Body of pancreas (tissue), 4 donors: Measurements from ENCODE around the gene MGAT4B. TPM values are rescaled to one million over a fixed set of nuclear protein-coding genes. Genes with fewer than 3 reads are reported as not detected.

Experiments
- ATAC-seq: fragments of 150-250 bp; one replicate; pipeline ENCODE4 v1.9.1; 2016
- DNase-seq, 4 donors: peaks; one replicate each; pipeline ENCODE4 v3.0.0-alpha.2; 2019
- H3K27ac ChIP-seq, 4 donors: fragments of 200-600 bp; sonication (generic); 1 replicate in 3 of 4; 2 replicates in 1 of 4; pipeline versions ENCODE4 v1.5.1 to v1.6.1; 2016 to 2019; ENCODE audit warnings: mild to moderate bottlenecking in 1 of 4, mixed read lengths in 1 of 4, moderate library complexity in 1 of 4
- H3K27me3 ChIP-seq, 2 donors: fragments of 200-600 bp; sonication (generic); one replicate each; pipeline ENCODE4 v1.6.0; 2016; ENCODE audit warnings: mild to moderate bottlenecking in 1 of 2
- H3K36me3 ChIP-seq, 2 donors: fragments of 200-600 bp; sonication (generic); replicated peaks in 1 of 2; 2 replicates each; pipeline ENCODE4 v1.5.1; 2016; ENCODE audit warnings: low read depth in 2 of 2; ENCODE audit not compliant: insufficient read depth in 1 of 2
- H3K4me1 ChIP-seq: fragments of 200-600 bp; sonication (generic); one replicate; pipeline ENCODE4 v1.6.0; 2016
- H3K4me3 ChIP-seq, 2 donors: fragments of 200-600 bp; sonication (generic); 1 replicate in 1 of 2; 2 replicates in 1 of 2; pipeline ENCODE4 v1.5.1; 2016 to 2019
- H3K9me3 ChIP-seq, 3 donors: fragments of 200-600 bp; sonication (generic); 1 replicate in 2 of 3; 2 replicates in 1 of 3; pipeline ENCODE4 v1.5.1; 2016
- POLR2A ChIP-seq, 3 donors: fragments of 450-650 bp; IDR thresholded peaks; one replicate each; pipeline ENCODE4 v1.6.1; 2016; ENCODE audit warnings: antibody characterized with exemption in 3 of 3, mild to moderate bottlenecking in 2 of 3
- WGBS, 2 donors: methylation state at CpG; one replicate each; pipeline ENCODE4 v1.1.5; 2017; 5-methylcytosine and 5-hydroxymethylcytosine counted together
- intact Hi-C: fragments of 100-400 bp; cut with DNase I; formaldehyde crosslinking; loops from one replicate; pipeline ENCODE4 v1.15.1; 2023
- total RNA-seq, 2 donors: library from RNA; depleted of rRNA; stranded (reverse); fragments of >200 nt; gene quantifications; one replicate each; pipeline ENCODE4 v1.1.0, GENCODE V29; 2016
- TF ChIP-seq, protein P1 (sequence below), 7 experiments: fragments of 450-650 bp in 4 of 7; fragments of 200-600 bp in 3 of 7; sonication (generic) in 3 of 7; IDR thresholded peaks; one replicate each; pipeline ENCODE4 v1.5.1; 2016 to 2019; ENCODE audit warnings: antibody characterized with exemption in 7 of 7

Gene MGAT4B
- total RNA-seq, 2 donors from 2014 or later = 89.0 to 90.0 TPM

DNA sequence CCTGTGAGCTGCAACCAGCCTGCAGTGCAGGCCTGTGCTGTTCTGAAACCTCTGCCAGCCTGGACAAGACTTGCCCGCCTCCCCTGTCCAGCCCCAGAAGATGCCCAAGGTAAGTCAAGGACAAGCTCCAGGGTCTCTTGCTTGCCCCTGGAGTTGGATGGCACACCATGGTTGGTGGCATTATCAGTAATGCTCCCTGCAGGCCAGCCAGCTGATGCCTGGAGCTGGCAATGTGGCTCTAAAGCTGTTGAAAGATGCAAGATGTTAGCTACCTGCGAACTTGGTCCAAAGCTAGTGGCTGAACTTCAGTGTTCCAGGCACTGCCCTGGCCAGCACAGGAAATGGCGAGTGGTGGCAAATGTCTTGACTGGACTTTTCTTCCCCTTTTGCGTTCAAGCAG is 26.8 kb downstream of the MGAT4B start:
- no peak for TF ChIP-seq POLR2A (IDR thresholded peaks at IDR 0.05)
- TF ChIP-seq, protein P1, sequence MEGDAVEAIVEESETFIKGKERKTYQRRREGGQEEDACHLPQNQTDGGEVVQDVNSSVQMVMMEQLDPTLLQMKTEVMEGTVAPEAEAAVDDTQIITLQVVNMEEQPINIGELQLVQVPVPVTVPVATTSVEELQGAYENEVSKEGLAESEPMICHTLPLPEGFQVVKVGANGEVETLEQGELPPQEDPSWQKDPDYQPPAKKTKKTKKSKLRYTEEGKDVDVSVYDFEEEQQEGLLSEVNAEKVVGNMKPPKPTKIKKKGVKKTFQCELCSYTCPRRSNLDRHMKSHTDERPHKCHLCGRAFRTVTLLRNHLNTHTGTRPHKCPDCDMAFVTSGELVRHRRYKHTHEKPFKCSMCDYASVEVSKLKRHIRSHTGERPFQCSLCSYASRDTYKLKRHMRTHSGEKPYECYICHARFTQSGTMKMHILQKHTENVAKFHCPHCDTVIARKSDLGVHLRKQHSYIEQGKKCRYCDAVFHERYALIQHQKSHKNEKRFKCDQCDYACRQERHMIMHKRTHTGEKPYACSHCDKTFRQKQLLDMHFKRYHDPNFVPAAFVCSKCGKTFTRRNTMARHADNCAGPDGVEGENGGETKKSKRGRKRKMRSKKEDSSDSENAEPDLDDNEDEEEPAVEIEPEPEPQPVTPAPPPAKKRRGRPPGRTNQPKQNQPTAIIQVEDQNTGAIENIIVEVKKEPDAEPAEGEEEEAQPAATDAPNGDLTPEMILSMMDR (IDR thresholded peaks at IDR 0.05) = no peak
- no peak for ATAC-seq
- DNase-seq = no peak
- Histone ChIP-seq H3K4me3 (no peak overlapping the region), H3K36me3 (peaks cover 7 to 10% of the 10 kb centered on the region in 2 donors), H3K4me1 (no peaks in the 10 kb centered on the region), H3K9me3 (no peaks in the 10 kb centered on the region), H3K27me3 (no peaks in the 10 kb centered on the region), H3K27ac (no peak overlapping the region)
- 80 to 92% methylated on average over 2 to 4 of the region's 4 CpGs for WGBS, 2 donors
- intact Hi-C loops = no loop called here

DNA sequence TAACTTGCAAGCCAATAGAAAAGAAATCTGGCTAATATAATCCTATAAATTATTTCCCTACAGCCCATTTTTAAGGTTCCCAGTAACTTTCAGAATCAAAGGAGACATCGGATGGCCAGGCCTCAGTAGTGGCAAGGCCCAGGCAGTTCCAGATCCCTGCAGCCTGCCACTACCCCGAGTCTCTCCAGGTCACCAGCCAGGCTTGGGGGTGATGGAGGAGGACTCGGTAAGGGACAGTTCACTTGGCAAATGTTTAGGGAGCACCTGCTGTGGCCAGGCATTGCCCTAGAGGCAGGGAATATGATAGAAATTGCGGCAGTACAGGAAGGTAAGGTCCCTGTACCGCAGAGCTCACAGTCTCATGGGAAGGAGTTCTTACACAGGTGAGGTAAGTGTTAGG is 28.1 kb downstream of the MGAT4B start:
- WGBS, 2 donors = 91 to 95% methylated on average over 5 of the region's 5 CpGs
- intact Hi-C loops = no loop called here

DNA sequence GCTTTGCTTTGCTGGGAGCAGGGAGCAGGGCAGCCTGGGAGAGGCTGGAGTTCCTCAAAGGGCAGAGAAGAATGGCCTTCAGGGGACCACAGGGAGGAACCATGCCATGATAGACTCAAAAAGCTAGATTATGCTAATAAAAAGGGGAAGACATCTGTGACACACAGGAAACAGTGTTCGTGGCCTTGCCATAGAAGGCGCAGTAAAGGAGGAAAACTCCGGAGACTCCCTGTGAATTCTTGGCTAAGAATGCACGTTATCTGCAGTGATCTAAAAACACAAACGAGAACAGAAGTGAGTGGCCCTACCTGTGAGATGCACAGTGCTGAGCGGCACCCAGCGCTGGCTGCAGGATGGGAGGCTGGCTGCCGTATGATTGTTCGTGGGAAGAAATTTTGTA is 28.8 kb downstream of the MGAT4B start:
- H3K27ac ChIP-seq = no peak overlapping the region
- ATAC-seq (no peak), DNase-seq (no peak)
- H3K4me1 ChIP-seq = no peaks in the 10 kb centered on the region
- intact Hi-C loops = no loop called here
- H3K36me3 ChIP-seq = peaks cover 15 to 21% of the 10 kb centered on the region in 2 donors
- 62 to 80% methylated on average over 9 of the region's 9 CpGs for WGBS, 2 donors
- TF ChIP-seq, protein P1 (IDR thresholded peaks at IDR 0.05) = no peak
- no peak for TF ChIP-seq POLR2A (IDR thresholded peaks at IDR 0.05)
- no peaks in the 10 kb centered on the region for H3K27me3 ChIP-seq
- no peak overlapping the region for H3K4me3 ChIP-seq
- H3K9me3 ChIP-seq = no peaks in the 10 kb centered on the region

More for the DNA sequence above, 28.1 kb downstream of the MGAT4B start:
- DNase-seq (no peak), ATAC-seq (no peak)
- H3K4me3 ChIP-seq = no peak overlapping the region
- no peaks in the 10 kb centered on the region for H3K9me3 ChIP-seq
- no peaks in the 10 kb centered on the region for H3K27me3 ChIP-seq
- H3K4me1 ChIP-seq = no peaks in the 10 kb centered on the region
- TF ChIP-seq, protein P1 (IDR thresholded peaks at IDR 0.05) = no peak
- TF ChIP-seq POLR2A (IDR thresholded peaks at IDR 0.05) = no peak
- peaks cover 10 to 16% of the 10 kb centered on the region in 2 donors for H3K36me3 ChIP-seq
- no peak overlapping the region for H3K27ac ChIP-seq

DNA sequence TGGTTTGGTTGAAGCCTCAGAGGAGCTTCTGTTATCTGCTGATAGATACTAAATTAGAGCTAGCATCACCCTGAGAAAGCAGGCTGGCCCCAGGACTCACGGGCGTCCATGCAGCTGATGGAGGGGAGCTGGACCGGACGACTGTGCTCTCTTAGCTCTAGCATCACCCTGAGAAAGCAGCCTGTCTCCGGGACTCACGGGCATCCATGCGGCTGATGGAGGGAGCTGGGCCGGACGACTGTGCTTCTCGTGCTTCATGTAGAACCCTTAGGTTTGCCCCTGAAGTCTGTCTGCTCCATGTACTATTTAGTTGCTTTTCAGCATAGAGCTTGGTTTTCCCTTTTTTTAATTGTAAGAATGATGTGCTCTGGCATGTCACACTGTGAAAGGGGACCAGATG is 29.2 kb downstream of the MGAT4B start:
- ATAC-seq = no peak
- intact Hi-C loops = no loop called here

More for the DNA sequence above, 29.2 kb downstream of the MGAT4B start:
- DNase-seq = no peak
- Histone ChIP-seq H3K4me1 (no peaks in the 10 kb centered on the region), H3K9me3 (no peaks in the 10 kb centered on the region), H3K27ac (no peak overlapping the region), H3K36me3 (peaks cover 17 to 24% of the 10 kb centered on the region in 2 donors), H3K27me3 (no peaks in the 10 kb centered on the region), H3K4me3 (no peak overlapping the region)
- WGBS, 2 donors = 90 to 94% methylated on average over 10 of the region's 10 CpGs
- TF ChIP-seq, protein P1 (IDR thresholded peaks at IDR 0.05) = no peak
- TF ChIP-seq POLR2A (IDR thresholded peaks at IDR 0.05) = no peak
